Hippocampal formation (tissue), 2 donors: Measurements from ENCODE around the gene CLECL1.
"Not testable (repeated sequence)": the region's sequence is repeated elsewhere in the genome, so short reads cannot be mapped to it uniquely, and the experiment has no call there.

Experiments
- DNase-seq, 2 donors: peaks; one replicate each; lab custom pipeline; 2025; lab: John Stamatoyannopoulos, UW

CLECL1 gene

GRCh38 chr12:9751204-9752144, 18.6 kb upstream of the CLECL1 start:
- no peak for DNase-seq

- DNase-seq = peak; percentile 10 to 62
Measured at GRCh38 chr12:9750276-9751203, 17.6 kb upstream of the CLECL1 start.

GRCh38 chr12:9749640-9750039, 16.7 kb upstream of the CLECL1 start:
- DNase-seq = no peak

- no peak for DNase-seq
Measured at GRCh38 chr12:9745199-9745598, 12.3 kb upstream of the CLECL1 start.

- no peak for DNase-seq
Measured at GRCh38 chr12:9742661-9743060, 9.8 kb upstream of the CLECL1 start.

GRCh38 chr12:9741726-9742125, 8.8 kb upstream of the CLECL1 start:
- no peak for DNase-seq

GRCh38 chr12:9740106-9740750, 7.3 kb upstream of the CLECL1 start:
- no peak for DNase-seq

GRCh38 chr12:9739404-9740105, 6.7 kb upstream of the CLECL1 start:
- DNase-seq = not testable (repeated sequence)

- not testable (repeated sequence) for DNase-seq
Measured at GRCh38 chr12:9738905-9739304, 6.0 kb upstream of the CLECL1 start.

- no peak for DNase-seq
Measured at GRCh38 chr12:9736936-9737705, 4.2 kb upstream of the CLECL1 start.

- DNase-seq = no peak
Measured at GRCh38 chr12:9735601-9736000, 2.7 kb upstream of the CLECL1 start.

GRCh38 chr12:9731797-9732196, 1.1 kb downstream of the CLECL1 start:
- DNase-seq = no peak

- no peak for DNase-seq
Measured at GRCh38 chr12:9731393-9731792, 1.5 kb downstream of the CLECL1 start.

- no peak for DNase-seq
Measured at GRCh38 chr12:9730591-9730990, 2.3 kb downstream of the CLECL1 start.

- DNase-seq = no peak
Measured at GRCh38 chr12:9730011-9730410, 2.9 kb downstream of the CLECL1 start.

GRCh38 chr12:9729082-9729481, 3.8 kb downstream of the CLECL1 start:
- no peak for DNase-seq

GRCh38 chr12:9727813-9728212, 5.1 kb downstream of the CLECL1 start:
- DNase-seq = no peak

GRCh38 chr12:9725213-9725870, 7.6 kb downstream of the CLECL1 start:
- no peak for DNase-seq

GRCh38 chr12:9724023-9724422, 8.9 kb downstream of the CLECL1 start:
- DNase-seq = no peak
